HepG2 (cell line): Measurements from ENCODE around the gene NPHS1.

ENCODE experiments used
- CBX5 ChIP-seq: sonication (generic); formaldehyde crosslinking; IDR thresholded peaks from 2 replicates; pipeline ENCODE4 v1.4.0; 2020; ENCODE audit warnings: missing genetic modification reagents, borderline replicate concordance
- E2F1 ChIP-seq: sonication (generic); formaldehyde crosslinking; IDR thresholded peaks from 2 replicates; pipeline ENCODE4 v1.5.0; 2020; ENCODE audit warnings: missing genetic modification reagents
- EZH2 ChIP-seq: conservative IDR thresholded peaks from 2 replicates; pipeline ENCODE4 v1.6.1; 2012; ENCODE audit warnings: mild to moderate bottlenecking, low read depth, low read length, moderate library complexity
- GATAD1 ChIP-seq: IDR thresholded peaks from 2 replicates; pipeline ENCODE4 v1.6.1; 2016; ENCODE audit warnings: missing genetic modification reagents, missing compliant biosample characterization
- GLI4 ChIP-seq: sonication (generic); formaldehyde crosslinking; IDR thresholded peaks from 2 replicates; pipeline ENCODE4 v1.5.1; 2020; ENCODE audit warnings: missing genetic modification reagents, mild to moderate bottlenecking, moderate library complexity, borderline replicate concordance
- HDAC6 ChIP-seq: fragments of 200-600 bp; sonication (generic); IDR thresholded peaks from 2 replicates; pipeline ENCODE4 v1.7.0; 2017; ENCODE audit warnings: mild to moderate bottlenecking, antibody characterized with exemption, low read length, low read depth
- NR1H2 ChIP-seq: sonication (generic); formaldehyde crosslinking; IDR thresholded peaks from 2 replicates; pipeline ENCODE4 v1.8.1; 2022; ENCODE audit warnings: low read depth, missing genetic modification reagents, borderline replicate concordance
- PHF20 ChIP-seq: sonication (generic); formaldehyde crosslinking; IDR thresholded peaks from 2 replicates; pipeline ENCODE4 v1.5.0; 2020; ENCODE audit warnings: mild to moderate bottlenecking, missing genetic modification reagents
- RFXAP ChIP-seq: sonication (generic); formaldehyde crosslinking; IDR thresholded peaks from 2 replicates; pipeline ENCODE4 v1.4.0; 2020; ENCODE audit warnings: missing genetic modification reagents, borderline replicate concordance
- TAF1 ChIP-seq: sonication (generic); formaldehyde crosslinking; IDR thresholded peaks from 2 replicates; pipeline ENCODE4 v1.4.0; 2020; ENCODE audit warnings: missing genetic modification reagents
- ZNF557 ChIP-seq: sonication (generic); formaldehyde crosslinking; IDR thresholded peaks from 2 replicates; pipeline ENCODE4 v1.4.0; 2020; ENCODE audit warnings: missing genetic modification reagents
- ZNF792 ChIP-seq: IDR thresholded peaks from 2 replicates; pipeline ENCODE4 v1.6.1; 2016
- TF ChIP-seq, protein P1 (sequence below): sonication (generic); formaldehyde crosslinking; IDR thresholded peaks from 2 replicates; pipeline ENCODE4 v1.5.0; 2020; ENCODE audit warnings: mild to moderate bottlenecking, missing genetic modification reagents, moderate library complexity
- TF ChIP-seq, protein P2 (sequence below): sonication (generic); formaldehyde crosslinking; IDR thresholded peaks from 2 replicates; pipeline ENCODE4 v1.4.0; 2020; ENCODE audit warnings: low read depth, mild to moderate bottlenecking, missing genetic modification reagents

DNA sequence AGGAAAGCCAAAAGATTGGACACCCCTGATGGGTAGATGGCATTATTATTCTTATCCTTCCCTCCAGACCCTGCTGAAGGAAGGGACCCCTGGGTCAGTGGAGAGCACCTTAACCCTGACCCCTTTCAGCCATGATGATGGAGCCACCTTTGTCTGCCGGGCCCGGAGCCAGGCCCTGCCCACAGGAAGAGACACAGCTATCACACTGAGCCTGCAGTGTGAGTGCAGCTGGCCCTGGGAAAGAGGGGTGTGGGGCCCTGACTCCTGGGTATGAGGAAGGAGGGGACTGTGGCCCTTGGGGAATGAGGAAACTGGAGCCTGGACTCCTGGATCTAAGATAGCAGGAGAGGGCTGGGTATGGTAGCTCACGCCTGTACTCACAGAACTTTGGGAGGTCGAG lies 7.1 kb upstream of the NPHS1 start:
- TF ChIP-seq HDAC6 = no peak
- no peak for TF ChIP-seq GATAD1 (CRISPR knock-in tag)
- TF ChIP-seq E2F1 (CRISPR knock-in tag) = no peak
- TF ChIP-seq, protein P1, sequence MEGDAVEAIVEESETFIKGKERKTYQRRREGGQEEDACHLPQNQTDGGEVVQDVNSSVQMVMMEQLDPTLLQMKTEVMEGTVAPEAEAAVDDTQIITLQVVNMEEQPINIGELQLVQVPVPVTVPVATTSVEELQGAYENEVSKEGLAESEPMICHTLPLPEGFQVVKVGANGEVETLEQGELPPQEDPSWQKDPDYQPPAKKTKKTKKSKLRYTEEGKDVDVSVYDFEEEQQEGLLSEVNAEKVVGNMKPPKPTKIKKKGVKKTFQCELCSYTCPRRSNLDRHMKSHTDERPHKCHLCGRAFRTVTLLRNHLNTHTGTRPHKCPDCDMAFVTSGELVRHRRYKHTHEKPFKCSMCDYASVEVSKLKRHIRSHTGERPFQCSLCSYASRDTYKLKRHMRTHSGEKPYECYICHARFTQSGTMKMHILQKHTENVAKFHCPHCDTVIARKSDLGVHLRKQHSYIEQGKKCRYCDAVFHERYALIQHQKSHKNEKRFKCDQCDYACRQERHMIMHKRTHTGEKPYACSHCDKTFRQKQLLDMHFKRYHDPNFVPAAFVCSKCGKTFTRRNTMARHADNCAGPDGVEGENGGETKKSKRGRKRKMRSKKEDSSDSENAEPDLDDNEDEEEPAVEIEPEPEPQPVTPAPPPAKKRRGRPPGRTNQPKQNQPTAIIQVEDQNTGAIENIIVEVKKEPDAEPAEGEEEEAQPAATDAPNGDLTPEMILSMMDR (CRISPR knock-in tag) = no peak
- TF ChIP-seq EZH2 = no peak
- TF ChIP-seq RFXAP (CRISPR knock-in tag) = no peak
- no peak for TF ChIP-seq NR1H2 (CRISPR knock-in tag)
- TF ChIP-seq PHF20 = no peak
- no peak for TF ChIP-seq GLI4 (CRISPR knock-in tag)
- TF ChIP-seq CBX5 (CRISPR knock-in tag) = no peak
- TF ChIP-seq, protein P2, sequence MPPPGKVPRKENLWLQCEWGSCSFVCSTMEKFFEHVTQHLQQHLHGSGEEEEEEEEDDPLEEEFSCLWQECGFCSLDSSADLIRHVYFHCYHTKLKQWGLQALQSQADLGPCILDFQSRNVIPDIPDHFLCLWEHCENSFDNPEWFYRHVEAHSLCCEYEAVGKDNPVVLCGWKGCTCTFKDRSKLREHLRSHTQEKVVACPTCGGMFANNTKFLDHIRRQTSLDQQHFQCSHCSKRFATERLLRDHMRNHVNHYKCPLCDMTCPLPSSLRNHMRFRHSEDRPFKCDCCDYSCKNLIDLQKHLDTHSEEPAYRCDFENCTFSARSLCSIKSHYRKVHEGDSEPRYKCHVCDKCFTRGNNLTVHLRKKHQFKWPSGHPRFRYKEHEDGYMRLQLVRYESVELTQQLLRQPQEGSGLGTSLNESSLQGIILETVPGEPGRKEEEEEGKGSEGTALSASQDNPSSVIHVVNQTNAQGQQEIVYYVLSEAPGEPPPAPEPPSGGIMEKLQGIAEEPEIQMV (CRISPR knock-in tag) = no peak
- TF ChIP-seq ZNF557 (CRISPR knock-in tag) = no peak
- TF ChIP-seq ZNF792 (CRISPR knock-in tag) = no peak
- TF ChIP-seq TAF1 (CRISPR knock-in tag) = no peak
